Prostate gland (tissue), 2 donors: ENCODE data around the gene RAD21L1.

ENCODE experiments used
- POLR2A ChIP-seq: fragments of 450-650 bp; IDR thresholded peaks from one replicate; pipeline ENCODE4 v1.6.1; 2016; ENCODE audit warnings: antibody characterized with exemption, mild to moderate bottlenecking
- TF ChIP-seq, protein P1 (sequence below), 4 experiments: fragments of 200-600 bp in 2 of 4; fragments of 450-650 bp in 2 of 4; sonication (generic) in 2 of 4; IDR thresholded peaks; 1 replicate in 3 of 4; 2 replicates in 1 of 4; pipeline ENCODE4 v1.5.1; 2016 to 2019; ENCODE audit warnings: antibody characterized with exemption in 4 of 4, mild to moderate bottlenecking in 2 of 4, moderate library complexity in 2 of 4

DNA sequence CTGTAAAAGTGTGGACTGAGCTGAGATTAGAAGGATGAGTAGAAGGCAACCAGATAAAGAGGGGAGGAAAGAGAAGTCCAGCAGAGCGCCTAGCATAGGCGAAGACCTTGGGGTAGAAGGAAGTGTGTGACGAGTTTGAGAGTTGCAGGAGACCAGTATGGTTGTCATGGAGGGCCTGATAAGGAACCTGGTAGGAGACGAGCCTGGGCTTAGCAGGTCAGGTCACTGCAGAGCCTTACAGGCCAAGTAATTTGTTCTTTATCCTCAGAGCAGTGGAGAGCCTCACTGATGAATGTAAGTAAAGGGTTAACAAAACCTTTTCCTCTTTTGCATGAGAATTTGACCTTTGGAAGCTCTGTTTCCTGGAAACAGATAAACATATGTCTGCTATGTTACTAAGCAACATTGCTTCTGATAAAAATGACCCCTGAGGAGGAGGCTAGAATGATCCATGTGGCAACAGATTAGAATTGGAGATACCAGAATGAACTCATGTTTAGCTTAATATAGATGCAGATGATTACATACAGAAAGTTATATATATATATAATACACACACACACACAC lies 38.2 kb upstream of the RAD21L1 start:
- TF ChIP-seq, protein P1, sequence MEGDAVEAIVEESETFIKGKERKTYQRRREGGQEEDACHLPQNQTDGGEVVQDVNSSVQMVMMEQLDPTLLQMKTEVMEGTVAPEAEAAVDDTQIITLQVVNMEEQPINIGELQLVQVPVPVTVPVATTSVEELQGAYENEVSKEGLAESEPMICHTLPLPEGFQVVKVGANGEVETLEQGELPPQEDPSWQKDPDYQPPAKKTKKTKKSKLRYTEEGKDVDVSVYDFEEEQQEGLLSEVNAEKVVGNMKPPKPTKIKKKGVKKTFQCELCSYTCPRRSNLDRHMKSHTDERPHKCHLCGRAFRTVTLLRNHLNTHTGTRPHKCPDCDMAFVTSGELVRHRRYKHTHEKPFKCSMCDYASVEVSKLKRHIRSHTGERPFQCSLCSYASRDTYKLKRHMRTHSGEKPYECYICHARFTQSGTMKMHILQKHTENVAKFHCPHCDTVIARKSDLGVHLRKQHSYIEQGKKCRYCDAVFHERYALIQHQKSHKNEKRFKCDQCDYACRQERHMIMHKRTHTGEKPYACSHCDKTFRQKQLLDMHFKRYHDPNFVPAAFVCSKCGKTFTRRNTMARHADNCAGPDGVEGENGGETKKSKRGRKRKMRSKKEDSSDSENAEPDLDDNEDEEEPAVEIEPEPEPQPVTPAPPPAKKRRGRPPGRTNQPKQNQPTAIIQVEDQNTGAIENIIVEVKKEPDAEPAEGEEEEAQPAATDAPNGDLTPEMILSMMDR (IDR thresholded peaks at IDR 0.05), result no peak
- TF ChIP-seq POLR2A, result no peak
